GM12892 (cell line): ENCODE results near the gene PRRC2C.

Source experiments
- POLR2A ChIP-seq: IDR thresholded peaks from 2 replicates; pipeline ENCODE4 v1.6.1; 2011; ENCODE audit warnings: low read depth, low read length, control low read depth
- POLR2AphosphoS5 ChIP-seq: IDR thresholded peaks from 2 replicates; pipeline ENCODE4 v1.6.1; 2011; ENCODE audit warnings: low read depth, low read length, control low read depth

DNA sequence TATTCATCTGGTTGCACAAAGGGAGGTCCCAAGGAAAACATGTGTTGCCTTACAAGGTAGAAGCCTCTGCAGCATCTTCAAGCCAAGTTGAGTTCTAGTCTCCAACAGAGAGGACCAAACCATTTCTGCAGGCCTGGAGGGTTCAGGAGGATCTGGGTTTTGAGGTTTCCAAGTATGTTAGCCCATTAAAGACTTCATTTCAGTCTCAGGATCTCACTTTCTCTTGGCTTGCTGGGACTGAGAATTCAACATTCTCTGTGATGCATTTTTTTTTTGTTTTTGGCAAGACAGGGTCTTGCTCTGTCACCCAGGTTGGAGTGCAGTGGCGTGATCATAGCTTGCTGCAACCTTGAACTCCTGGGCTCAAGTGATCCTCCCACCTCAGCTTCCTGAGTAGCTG lies 128.0 kb downstream of the PRRC2C start:
- no peak for TF ChIP-seq POLR2AphosphoS5
- TF ChIP-seq POLR2A = no peak
